Stomach smooth muscle (tissue), 2 donors: Measurements from ENCODE around the gene MAML2.

ENCODE experiments used
- H3K27ac ChIP-seq: one replicate; pipeline ENCODE4 v1.7.0; 2013; ENCODE audit warnings: mild to moderate bottlenecking, low read length, inconsistent platforms
- H3K27me3 ChIP-seq, 2 donors: one replicate each; pipeline ENCODE4 v1.7.0; 2013; ENCODE audit warnings: low read length in 2 of 2; ENCODE audit not compliant: insufficient read depth in 2 of 2, control insufficient read depth in 1 of 2
- H3K36me3 ChIP-seq, 2 donors: one replicate each; pipeline ENCODE4 v1.7.0; 2013; ENCODE audit warnings: low read length in 2 of 2; ENCODE audit not compliant: control insufficient read depth in 2 of 2, insufficient read depth in 2 of 2
- H3K4me1 ChIP-seq: one replicate; pipeline ENCODE4 v1.7.0; 2013; ENCODE audit warnings: low read length; ENCODE audit not compliant: control insufficient read depth, insufficient read depth
- H3K4me3 ChIP-seq, 2 donors: one replicate each; pipeline ENCODE4 v1.7.0; 2013; ENCODE audit warnings: low read length in 2 of 2
- H3K9ac ChIP-seq, 2 donors: one replicate each; pipeline ENCODE4 v1.7.0; 2013; ENCODE audit warnings: low read length in 2 of 2, mild to moderate bottlenecking in 1 of 2
- H3K9me3 ChIP-seq, 2 donors: one replicate each; pipeline ENCODE4 v1.7.0; 2013; ENCODE audit warnings: low read length in 2 of 2; ENCODE audit not compliant: control insufficient read depth in 2 of 2
- donor health status: healthy.
- donor health status: Pancreatic carcinoma.

The MAML2 gene

GRCh38 chr11:96006037-96006436 is 337.0 kb downstream of the MAML2 start:
- Histone ChIP-seq H3K9ac (no peak overlapping the region), H3K4me3 (no peak overlapping the region), H3K9me3 (no peaks in the 10 kb centered on the region), H3K4me1 (peaks cover 1% of the 10 kb centered on the region), H3K27ac (no peak overlapping the region), H3K36me3 (no peaks in the 10 kb centered on the region), H3K27me3 (no peaks in the 10 kb centered on the region)

GRCh38 chr11:96004862-96005261 is 338.1 kb downstream of the MAML2 start:
- Histone ChIP-seq H3K27ac (no peak overlapping the region), H3K9me3 (no peaks in the 10 kb centered on the region), H3K4me3 (no peak overlapping the region), H3K36me3 (no peaks in the 10 kb centered on the region), H3K9ac (no peak overlapping the region), H3K27me3 (no peaks in the 10 kb centered on the region), H3K4me1 (peaks cover 5% of the 10 kb centered on the region)

- Histone ChIP-seq H3K9me3 (no peaks in the 10 kb centered on the region), H3K9ac (no peak overlapping the region), H3K36me3 (no peaks in the 10 kb centered on the region), H3K4me1 (peaks cover 5% of the 10 kb centered on the region), H3K27ac (no peak overlapping the region), H3K27me3 (no peaks in the 10 kb centered on the region), H3K4me3 (no peak overlapping the region)
Observed at GRCh38 chr11:96002754-96003290, 340.2 kb downstream of the MAML2 start.

- Histone ChIP-seq H3K27ac (no peak overlapping the region), H3K4me3 (no peak overlapping the region), H3K9me3 (no peaks in the 10 kb centered on the region), H3K4me1 (peaks cover 5% of the 10 kb centered on the region), H3K27me3 (no peaks in the 10 kb centered on the region), H3K9ac (no peak overlapping the region), H3K36me3 (no peaks in the 10 kb centered on the region)
Observed at GRCh38 chr11:96002339-96002738, 340.7 kb downstream of the MAML2 start.

- Histone ChIP-seq H3K4me3 (peak overlapping the region in 1 of 2 donors; percentile 23), H3K27me3 (no peaks in the 10 kb centered on the region), H3K4me1 (peaks cover 5% of the 10 kb centered on the region), H3K9me3 (no peaks in the 10 kb centered on the region), H3K27ac (peak overlapping the region; percentile 50), H3K9ac (no peak overlapping the region), H3K36me3 (no peaks in the 10 kb centered on the region)
Observed at GRCh38 chr11:96001037-96001436, 342.0 kb downstream of the MAML2 start.

- Histone ChIP-seq H3K36me3 (no peaks in the 10 kb centered on the region), H3K27ac (peak overlapping the region; percentile 50), H3K9ac (no peak overlapping the region), H3K4me1 (peaks cover 5% of the 10 kb centered on the region), H3K27me3 (no peaks in the 10 kb centered on the region), H3K9me3 (no peaks in the 10 kb centered on the region), H3K4me3 (peak overlapping the region; percentile 14 to 47)
Observed at GRCh38 chr11:95999711-96000406, 343.1 kb downstream of the MAML2 start.

GRCh38 chr11:95996621-95997235 is 346.3 kb downstream of the MAML2 start:
- no peak overlapping the region for H3K4me3 ChIP-seq
- H3K27ac ChIP-seq, result no peak overlapping the region
- H3K9ac ChIP-seq, result no peak overlapping the region
- no peaks in the 10 kb centered on the region for H3K36me3 ChIP-seq
- H3K27me3 ChIP-seq, result no peaks in the 10 kb centered on the region
- H3K9me3 ChIP-seq, result no peaks in the 10 kb centered on the region
- peaks cover 5% of the 10 kb centered on the region for H3K4me1 ChIP-seq

- Histone ChIP-seq H3K4me1 (no peaks in the 10 kb centered on the region), H3K9ac (no peak overlapping the region), H3K9me3 (no peaks in the 10 kb centered on the region), H3K36me3 (no peaks in the 10 kb centered on the region), H3K27ac (no peak overlapping the region), H3K27me3 (no peaks in the 10 kb centered on the region), H3K4me3 (no peak overlapping the region)
Observed at GRCh38 chr11:95994329-95994728, 348.7 kb downstream of the MAML2 start.

GRCh38 chr11:95993438-95994298 is 349.3 kb downstream of the MAML2 start:
- Histone ChIP-seq H3K27ac (no peak overlapping the region), H3K4me1 (no peaks in the 10 kb centered on the region), H3K36me3 (peaks cover 0 to 2% of the 10 kb centered on the region in 2 donors), H3K9ac (no peak overlapping the region), H3K27me3 (no peaks in the 10 kb centered on the region), H3K4me3 (no peak overlapping the region), H3K9me3 (no peaks in the 10 kb centered on the region)

GRCh38 chr11:95991545-95991944 is 351.4 kb downstream of the MAML2 start:
- H3K4me3 ChIP-seq, result no peak overlapping the region
- H3K27ac ChIP-seq, result no peak overlapping the region
- no peak overlapping the region for H3K9ac ChIP-seq
- peaks cover 0 to 2% of the 10 kb centered on the region in 2 donors for H3K36me3 ChIP-seq
- H3K4me1 ChIP-seq, result no peaks in the 10 kb centered on the region
- H3K27me3 ChIP-seq, result no peaks in the 10 kb centered on the region
- no peaks in the 10 kb centered on the region for H3K9me3 ChIP-seq
